Measurements from ENCODE around the gene CDADC1. TPM values are rescaled to one million over a fixed set of nuclear protein-coding genes. Genes with fewer than 3 reads are reported as not detected.

CDADC1 gene
- total RNA-seq, 1 experiment from 2014 or later, result 7.6 TPM

DNA sequence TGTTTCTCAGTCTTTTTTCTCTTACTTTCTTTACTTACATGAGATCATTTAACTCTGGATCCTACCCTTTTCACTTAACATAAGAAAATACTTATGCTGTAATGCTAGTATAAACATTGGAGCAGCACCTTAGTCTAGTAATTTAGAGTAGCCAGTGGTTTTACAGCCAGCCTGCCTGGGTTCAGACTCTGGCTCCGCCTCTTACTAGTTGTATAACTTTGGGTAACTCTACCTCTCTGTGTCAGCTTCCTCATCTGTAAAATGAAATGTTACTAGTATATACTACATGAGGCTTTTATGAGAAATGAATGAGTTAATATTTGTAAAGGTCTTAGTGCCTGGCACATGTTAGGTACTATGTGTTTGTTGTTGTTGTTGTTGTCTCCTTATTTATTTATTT is 5.6 kb downstream of the CDADC1 start:
- ChIA-PET POLR2A (no interaction called here), RAD21 (ENCODE audit: low non-redundant PET in 1 of 2, low total read pairs in 2 of 2, uncharacterized antibody in 2 of 2, unreplicated experiment in 2 of 2) (no interaction called here), CTCF (no interaction called here)
- no peak overlapping the region for H3K4me2 ChIP-seq (ENCODE audit: low read length)
- H4K20me1 ChIP-seq (ENCODE audit: insufficient read depth), result no peaks in the 10 kb centered on the region
- H3K4me3 ChIP-seq (replicated peaks in 1 of 2; ENCODE audit: low read depth in 1 of 2, low read length in 2 of 2), result no peak overlapping the region
- ATAC-seq (no peak), DNase-seq (ENCODE audit: low read depth, low spot score) (no peak)
- intact Hi-C loops (cut with micrococcal nuclease), result no loop called here
- peaks cover 0 to 9% of the 10 kb centered on the region in 2 experiments; a peak in 3 of 4 replicates for H3K4me1 ChIP-seq (ENCODE audit: control insufficient read depth in 1 of 2, insufficient read depth in 2 of 2, low read length in 2 of 2)
- H2AFZ ChIP-seq (ENCODE audit: low read depth, low read length, poor library complexity, severe bottlenecking), result no peak overlapping the region
- H3K9me3 ChIP-seq (ENCODE audit: control insufficient read depth in 1 of 2, insufficient read depth in 1 of 2, low read depth in 1 of 2, low read length in 2 of 2), result no peaks in the 10 kb centered on the region
- no peak overlapping the region for H3K27ac ChIP-seq (ENCODE audit: low read depth, low read length)
- H3K27me3 ChIP-seq (ENCODE audit: insufficient read depth, low read length), result no peaks in the 10 kb centered on the region
- H3K9me2 ChIP-seq (ENCODE audit: insufficient read depth), result no peaks in the 10 kb centered on the region
- no peak overlapping the region for H3K9ac ChIP-seq (ENCODE audit: low read length)
- peaks cover 5 to 12% of the 10 kb centered on the region in 2 experiments; a peak in 2 of 4 replicates for H3K36me3 ChIP-seq (ENCODE audit: control insufficient read depth in 1 of 2, insufficient read depth in 2 of 2, low read length in 2 of 2)
- TF ChIP-seq ZFX (IDR thresholded peaks at IDR 0.05) (no peak), SRF (IDR thresholded peaks at IDR 0.05; ENCODE audit: low read depth) (no peak), EZH2 (IDR thresholded peaks at IDR 0.05) (no peak), REST (IDR thresholded peaks at IDR 0.05; ENCODE audit: low read depth) (no peak), EZH2phosphoT487 (IDR thresholded peaks at IDR 0.05; ENCODE audit: borderline replicate concordance) (no peak), ZBTB33 (IDR thresholded peaks at IDR 0.05; ENCODE audit: extremely low read depth, insufficient replicate concordance, low read length) (no peak), POLR2AphosphoS5 (IDR thresholded peaks at IDR 0.05; ENCODE audit: low read depth, low read length) (no peak)
- no TSS peak for BruUV-seq (replicated peaks)
- H3K79me2 ChIP-seq (ENCODE audit: insufficient read depth, low read length), result peaks cover 15% of the 10 kb centered on the region
